Osteocyte (in vitro differentiated cells): Measurements from ENCODE around the gene LIPF. TPM values are rescaled to one million over a fixed set of nuclear protein-coding genes. Genes with fewer than 3 reads are reported as not detected.
"Not testable (repeated sequence)": the region's sequence is repeated elsewhere in the genome, so short reads cannot be mapped to it uniquely, and the experiment has no call there.

Experiments used
- DNase-seq: peaks from one replicate; pipeline ENCODE4 v3.0.0; 2021; ENCODE audit warnings: mixed read lengths; ENCODE audit not compliant: unreplicated experiment; ENCODE audit errors: extremely low spot score
- H3K27ac Mint-ChIP-seq: one replicate; pipeline ENCODE4 v1.8.0; 2021; ENCODE audit warnings: mild to moderate bottlenecking, mixed read lengths; ENCODE audit not compliant: unreplicated experiment
- H3K27me3 Mint-ChIP-seq: one replicate; pipeline ENCODE4 v1.8.0; 2021; ENCODE audit warnings: mixed read lengths; ENCODE audit not compliant: unreplicated experiment
- H3K36me3 Mint-ChIP-seq: one replicate; pipeline ENCODE4 v1.8.0; 2021; ENCODE audit warnings: mixed read lengths; ENCODE audit not compliant: unreplicated experiment
- H3K4me1 Mint-ChIP-seq: one replicate; pipeline ENCODE4 v1.8.0; 2021; ENCODE audit warnings: mixed read lengths; ENCODE audit not compliant: unreplicated experiment
- H3K4me3 Mint-ChIP-seq: one replicate; pipeline ENCODE4 v1.8.0; 2021; ENCODE audit warnings: mild to moderate bottlenecking, moderate library complexity, mixed read lengths; ENCODE audit not compliant: unreplicated experiment
- H3K9me3 Mint-ChIP-seq: one replicate; pipeline ENCODE4 v1.8.0; 2021; ENCODE audit warnings: mixed read lengths; ENCODE audit not compliant: unreplicated experiment
- total RNA-seq: library from RNA; stranded (reverse); gene quantifications from 2 replicates; pipeline ENCODE4 v1.2.1, GENCODE V29; 2021
- TF ChIP-seq, protein P1 (sequence below): fragments of 200-600 bp; sonication (generic); IDR thresholded peaks from 2 replicates; pipeline ENCODE4 v1.5.0; 2021; ENCODE audit warnings: antibody characterized with exemption, mild to moderate bottlenecking, moderate library complexity

Gene LIPF
- total RNA-seq, 1 donor from 2014 or later: not detected

- Mint-ChIP-seq H3K9me3 (no peaks in the 10 kb centered on the region), H3K27ac (peak overlapping the region; percentile 6), H3K36me3 (no peaks in the 10 kb centered on the region), H3K4me3 (no peak overlapping the region), H3K4me1 (peaks cover 29% of the 10 kb centered on the region), H3K27me3 (no peaks in the 10 kb centered on the region)
- no peak for DNase-seq
- TF ChIP-seq, protein P1, sequence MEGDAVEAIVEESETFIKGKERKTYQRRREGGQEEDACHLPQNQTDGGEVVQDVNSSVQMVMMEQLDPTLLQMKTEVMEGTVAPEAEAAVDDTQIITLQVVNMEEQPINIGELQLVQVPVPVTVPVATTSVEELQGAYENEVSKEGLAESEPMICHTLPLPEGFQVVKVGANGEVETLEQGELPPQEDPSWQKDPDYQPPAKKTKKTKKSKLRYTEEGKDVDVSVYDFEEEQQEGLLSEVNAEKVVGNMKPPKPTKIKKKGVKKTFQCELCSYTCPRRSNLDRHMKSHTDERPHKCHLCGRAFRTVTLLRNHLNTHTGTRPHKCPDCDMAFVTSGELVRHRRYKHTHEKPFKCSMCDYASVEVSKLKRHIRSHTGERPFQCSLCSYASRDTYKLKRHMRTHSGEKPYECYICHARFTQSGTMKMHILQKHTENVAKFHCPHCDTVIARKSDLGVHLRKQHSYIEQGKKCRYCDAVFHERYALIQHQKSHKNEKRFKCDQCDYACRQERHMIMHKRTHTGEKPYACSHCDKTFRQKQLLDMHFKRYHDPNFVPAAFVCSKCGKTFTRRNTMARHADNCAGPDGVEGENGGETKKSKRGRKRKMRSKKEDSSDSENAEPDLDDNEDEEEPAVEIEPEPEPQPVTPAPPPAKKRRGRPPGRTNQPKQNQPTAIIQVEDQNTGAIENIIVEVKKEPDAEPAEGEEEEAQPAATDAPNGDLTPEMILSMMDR: no peak
Observed at GRCh38 chr10:88660598-88660884, 3.7 kb upstream of the LIPF start.

DNA sequence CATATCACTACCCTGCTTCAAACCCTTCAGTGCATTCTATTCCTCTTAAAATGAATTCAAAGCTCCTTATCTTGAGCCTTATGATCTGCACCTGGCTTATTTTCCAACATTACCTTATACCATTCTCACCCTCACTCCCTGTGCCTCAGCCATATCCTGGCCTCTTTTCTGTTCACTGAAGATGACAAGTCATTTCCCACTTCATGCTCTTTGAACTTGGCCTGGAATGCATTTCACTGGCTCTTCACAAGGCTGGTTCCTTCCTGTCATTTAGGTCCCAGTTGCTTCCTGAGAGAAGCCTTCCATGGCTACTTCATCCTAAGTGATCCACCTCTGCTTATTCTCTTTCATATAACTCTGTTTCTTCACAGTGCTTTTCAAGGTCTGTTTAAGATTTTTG is 3.2 kb upstream of the LIPF start:
- Mint-ChIP-seq H3K27ac (peak overlapping the region; percentile 6), H3K27me3 (no peaks in the 10 kb centered on the region)

DNA sequence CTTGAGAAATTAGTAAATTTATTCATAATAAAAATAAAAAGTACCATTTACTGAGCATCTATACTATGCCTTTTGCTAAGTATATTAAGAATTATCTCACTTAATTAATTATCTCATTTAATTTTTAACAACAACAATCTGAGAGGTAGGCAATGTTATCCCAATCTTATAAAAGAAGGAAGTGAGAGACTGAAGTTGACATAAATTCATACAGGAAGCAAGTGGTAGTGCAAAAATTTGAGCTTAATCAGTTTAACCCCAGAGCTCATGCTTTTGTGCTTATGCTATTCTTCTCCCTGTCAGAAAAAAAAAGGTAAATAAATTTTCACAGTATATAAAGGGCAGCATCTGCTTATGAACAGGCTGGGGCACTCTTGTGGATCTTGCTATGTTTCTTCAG is 2.7 kb upstream of the LIPF start:
- TF ChIP-seq, protein P1: no peak

More for the DNA sequence above, 3.2 kb upstream of the LIPF start:
- Mint-ChIP-seq H3K36me3 (no peaks in the 10 kb centered on the region), H3K4me1 (peaks cover 29% of the 10 kb centered on the region), H3K9me3 (no peaks in the 10 kb centered on the region), H3K4me3 (no peak overlapping the region)
- TF ChIP-seq, protein P1: no peak
- no peak for DNase-seq

DNA sequence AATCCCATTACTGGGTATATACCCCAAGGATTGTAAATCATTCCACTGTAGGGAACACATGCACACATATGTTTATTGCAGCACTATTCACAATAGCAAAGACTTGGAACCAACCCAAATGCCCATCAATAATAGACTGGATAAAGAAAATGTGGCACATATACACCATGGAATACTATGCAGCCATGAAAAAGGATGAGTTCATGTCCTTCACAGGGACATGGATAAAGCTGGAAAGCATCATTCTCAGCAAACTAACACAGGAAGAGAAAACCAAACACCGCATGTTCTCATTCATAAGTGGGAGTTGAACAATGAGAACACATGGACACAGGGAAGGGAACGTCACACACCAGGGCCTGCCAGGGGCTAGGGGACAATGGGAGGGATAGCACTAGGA is 1.1 kb upstream of the LIPF start:
- not testable (repeated sequence) for H3K4me3 Mint-ChIP-seq, H3K36me3 Mint-ChIP-seq, DNase-seq, H3K9me3 Mint-ChIP-seq, H3K27me3 Mint-ChIP-seq, H3K27ac Mint-ChIP-seq
- peaks cover 19% of the 10 kb centered on the region for H3K4me1 Mint-ChIP-seq

More for the DNA sequence above, 2.7 kb upstream of the LIPF start:
- no peak overlapping the region for H3K4me3 Mint-ChIP-seq
- no peaks in the 10 kb centered on the region for H3K9me3 Mint-ChIP-seq
- H3K4me1 Mint-ChIP-seq: peaks cover 29% of the 10 kb centered on the region
- no peak overlapping the region for H3K27ac Mint-ChIP-seq
- H3K27me3 Mint-ChIP-seq: no peaks in the 10 kb centered on the region
- DNase-seq: no peak
- no peaks in the 10 kb centered on the region for H3K36me3 Mint-ChIP-seq

DNA sequence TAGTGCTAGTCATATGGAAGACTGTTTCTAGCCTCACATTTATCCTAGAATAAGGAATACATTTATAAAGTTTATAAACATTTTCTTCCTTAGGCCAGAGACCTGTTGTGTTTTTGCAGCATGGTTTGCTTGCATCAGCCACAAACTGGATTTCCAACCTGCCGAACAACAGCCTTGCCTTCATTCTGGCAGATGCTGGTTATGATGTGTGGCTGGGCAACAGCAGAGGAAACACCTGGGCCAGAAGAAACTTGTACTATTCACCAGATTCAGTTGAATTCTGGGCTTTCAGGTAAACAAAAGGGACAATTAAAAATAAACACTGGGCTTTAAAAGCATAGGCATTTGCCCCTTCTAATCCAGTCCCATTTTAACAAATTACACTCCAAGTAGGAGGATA is 4.2 kb downstream of the LIPF start:
- DNase-seq: no peak
- TF ChIP-seq, protein P1: no peak
- Mint-ChIP-seq H3K4me1 (peaks cover 4% of the 10 kb centered on the region), H3K36me3 (no peaks in the 10 kb centered on the region), H3K9me3 (no peaks in the 10 kb centered on the region), H3K27me3 (no peaks in the 10 kb centered on the region), H3K4me3 (no peak overlapping the region), H3K27ac (no peak overlapping the region)

DNA sequence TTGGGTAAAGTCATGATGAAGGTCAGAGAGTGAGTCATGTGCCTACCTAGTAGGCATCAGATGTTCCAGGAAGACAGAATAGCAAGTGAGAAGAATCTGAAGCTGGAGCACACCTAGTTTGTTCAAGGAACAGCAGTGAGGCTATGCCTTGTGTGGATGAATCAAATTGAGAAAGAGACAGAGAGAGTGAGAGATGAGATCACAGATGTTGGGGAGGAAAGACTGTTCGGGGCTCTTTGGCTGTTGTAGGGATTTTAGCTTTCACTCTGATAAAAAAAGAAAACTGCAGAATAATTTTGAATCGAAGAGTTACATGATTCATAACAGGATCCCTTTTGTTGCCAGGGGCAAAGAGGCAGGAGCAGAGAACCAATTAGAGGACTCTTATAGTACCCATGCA is 6.3 kb downstream of the LIPF start:
- DNase-seq: no peak
- no peaks in the 10 kb centered on the region for H3K9me3 Mint-ChIP-seq
- TF ChIP-seq, protein P1: no peak
- H3K4me1 Mint-ChIP-seq: peaks cover 4% of the 10 kb centered on the region
- H3K4me3 Mint-ChIP-seq: no peak overlapping the region
- H3K27me3 Mint-ChIP-seq: no peaks in the 10 kb centered on the region
- no peak overlapping the region for H3K27ac Mint-ChIP-seq
- H3K36me3 Mint-ChIP-seq: no peaks in the 10 kb centered on the region
